H1 (cell line): ENCODE results near the gene CDKN2B-AS1. TPM values are rescaled to one million over a fixed set of nuclear protein-coding genes. Genes with fewer than 3 reads are reported as not detected.

Experiments
- CTCF ChIA-PET: fragments of 300-600 bp; sonication (Branson Sonifier 250); formaldehyde crosslinking; loops from one replicate; lab custom pipeline; 2021; ENCODE audit not compliant: partially characterized antibody; lab: Charles Lee
- POLR2A ChIA-PET: fragments of 300-600 bp; sonication (Branson Sonifier 250); formaldehyde crosslinking; loops from one replicate; lab custom pipeline; 2021; ENCODE audit warnings: inconsistent platforms; ENCODE audit not compliant: partially characterized antibody; lab: Charles Lee
- DNase-seq, 2 experiments: peaks; one replicate each; pipeline versions ENCODE4 v3.0.0 to v3.0.0-alpha.2; 2010 to 2022; ENCODE audit warnings: low spot score in 2 of 2, low read depth in 1 of 2, mixed read lengths in 1 of 2
- FAIRE-seq: peaks from 2 replicates; lab custom pipeline; 2011; peaks lifted over from hg19 to GRCh38; lab: Jason Lieb, UNC
- H2AFZ ChIP-seq: 2 replicates; pipeline ENCODE4 v1.8.1; 2012; ENCODE audit warnings: low read length, inconsistent platforms
- H2AK5ac ChIP-seq: 2 replicates; pipeline ENCODE4 v1.6.1; 2013; ENCODE audit warnings: low read depth, low read length
- H2BK120ac ChIP-seq: replicated peaks from 2 replicates; pipeline ENCODE3; 2013; ENCODE audit warnings: low read depth, low read length, inconsistent platforms
- H2BK12ac ChIP-seq: 2 replicates; pipeline ENCODE4 v1.6.1; 2013; ENCODE audit warnings: low read depth, low read length
- H2BK15ac ChIP-seq: 2 replicates; pipeline ENCODE4 v1.6.1; 2013; ENCODE audit warnings: low read length
- H2BK20ac ChIP-seq: 2 replicates; pipeline ENCODE4 v1.6.1; 2013; ENCODE audit warnings: low read length
- H2BK5ac ChIP-seq: 2 replicates; pipeline ENCODE4 v1.6.1; 2013; ENCODE audit warnings: low read depth, low read length
- H3K14ac ChIP-seq: 2 replicates; pipeline ENCODE4 v1.6.1; 2013; ENCODE audit warnings: inconsistent platforms; ENCODE audit not compliant: insufficient read length
- H3K18ac ChIP-seq: 2 replicates; pipeline ENCODE4 v1.6.1; 2013; ENCODE audit warnings: low read length; ENCODE audit errors: extremely low read depth
- H3K23ac ChIP-seq: 2 replicates; pipeline ENCODE4 v1.6.1; 2013; ENCODE audit warnings: inconsistent platforms; ENCODE audit not compliant: insufficient read length
- H3K23me2 ChIP-seq: 2 replicates; pipeline ENCODE4 v1.6.1; 2013; ENCODE audit warnings: low read depth, low read length
- H3K27ac ChIP-seq: 2 replicates; pipeline ENCODE4 v1.6.1; 2011; ENCODE audit warnings: low read depth, low read length, inconsistent platforms
- H3K27me3 ChIP-seq, 4 experiments: replicated peaks in 1 of 4; 1 replicate in 1 of 4; 2 replicates in 3 of 4; pipeline versions ENCODE4 v1.6.1 to v1.8.1; 2011 to 2013; ENCODE audit warnings: low read length in 3 of 4, mild to moderate bottlenecking in 3 of 4, inconsistent platforms in 2 of 4, mixed read lengths in 2 of 4, moderate library complexity in 1 of 4; ENCODE audit not compliant: control insufficient read depth in 3 of 4, insufficient read depth in 3 of 4; ENCODE audit errors: extremely low read depth in 1 of 4
- H3K36me3 ChIP-seq, 4 experiments: 2 replicates each; pipeline versions ENCODE4 v1.6.1 to v1.8.1; 2011 to 2013; ENCODE audit warnings: mild to moderate bottlenecking in 4 of 4, low read length in 3 of 4, moderate library complexity in 2 of 4, control low read depth in 1 of 4, inconsistent platforms in 1 of 4; ENCODE audit not compliant: insufficient read depth in 4 of 4, control insufficient read depth in 2 of 4
- H3K4ac ChIP-seq: replicated peaks from 2 replicates; pipeline ENCODE3; 2013; ENCODE audit warnings: low read length, low read depth, mixed read lengths, inconsistent platforms; ENCODE audit not compliant: insufficient read length
- H3K4me1 ChIP-seq, 4 experiments: replicated peaks in 1 of 4; 1 replicate in 1 of 4; 2 replicates in 3 of 4; pipeline versions ENCODE4 v1.6.1 to v1.8.1; 2011 to 2013; ENCODE audit warnings: low read length in 3 of 4, inconsistent platforms in 2 of 4, mixed read lengths in 1 of 4; ENCODE audit not compliant: insufficient read depth in 4 of 4, control insufficient read depth in 3 of 4
- H3K4me2 ChIP-seq, 2 experiments: 2 replicates each; pipeline versions ENCODE4 v1.6.1 to v1.8.1; 2011 to 2013; ENCODE audit warnings: low read depth in 2 of 2, low read length in 2 of 2, control low read depth in 1 of 2, inconsistent platforms in 1 of 2, mild to moderate bottlenecking in 1 of 2; ENCODE audit not compliant: insufficient read depth in 1 of 2
- H3K4me3 ChIP-seq, 4 experiments: fragments of 200-600, 300-600 bp in 1 of 4; sonication (generic), shearing (Covaris generic), sonication (Bioruptor Twin) in 1 of 4; 2 replicates each; pipeline versions ENCODE4 v1.5.1 to v1.8.1; 2011 to 2016; ENCODE audit warnings: low read length in 4 of 4, low read depth in 3 of 4, control low read depth in 2 of 4, inconsistent platforms in 2 of 4, mild to moderate bottlenecking in 2 of 4, mixed read lengths in 1 of 4, moderate library complexity in 1 of 4; ENCODE audit not compliant: insufficient read depth in 2 of 4; ENCODE audit errors: extremely low read depth in 1 of 4
- H3K56ac ChIP-seq: replicated peaks from 2 replicates; pipeline ENCODE3; 2013; ENCODE audit warnings: low read depth, mild to moderate bottlenecking, mixed read lengths, low read length, inconsistent platforms; ENCODE audit not compliant: insufficient read length
- H3K79me1 ChIP-seq: 2 replicates; pipeline ENCODE4 v1.6.1; 2013; ENCODE audit warnings: low read depth, low read length, control low read depth
- H3K79me2 ChIP-seq, 2 experiments: 2 replicates each; pipeline versions ENCODE4 v1.6.1 to v1.8.1; 2012 to 2013; ENCODE audit warnings: low read length in 2 of 2, mild to moderate bottlenecking in 2 of 2, inconsistent platforms in 1 of 2; ENCODE audit not compliant: insufficient read depth in 2 of 2, control insufficient read depth in 1 of 2
- H3K9ac ChIP-seq, 4 experiments: replicated peaks in 1 of 4; 1 replicate in 1 of 4; 2 replicates in 3 of 4; pipeline versions ENCODE4 v1.6.1 to v1.8.1; 2011 to 2013; ENCODE audit warnings: low read depth in 3 of 4, low read length in 3 of 4, control low read depth in 2 of 4, mild to moderate bottlenecking in 2 of 4, moderate library complexity in 2 of 4, inconsistent platforms in 1 of 4; ENCODE audit errors: extremely low read depth in 1 of 4
- H3K9me3 ChIP-seq, 2 experiments: 2 replicates each; pipeline versions ENCODE4 v1.6.1 to v1.8.1; 2012 to 2013; ENCODE audit warnings: mild to moderate bottlenecking in 2 of 2, moderate library complexity in 2 of 2, control low read depth in 1 of 2, inconsistent platforms in 1 of 2, low read depth in 1 of 2, low read length in 1 of 2, mixed read lengths in 1 of 2; ENCODE audit not compliant: insufficient read depth in 2 of 2
- H4K20me1 ChIP-seq, 2 experiments: replicated peaks in 1 of 2; 2 replicates each; pipeline versions ENCODE3 to v1.8.1; 2011 to 2013; ENCODE audit warnings: inconsistent platforms in 2 of 2, low read length in 2 of 2, mild to moderate bottlenecking in 1 of 2; ENCODE audit not compliant: insufficient read depth in 2 of 2, control insufficient read depth in 1 of 2
- H4K5ac ChIP-seq: 2 replicates; pipeline ENCODE4 v1.6.1; 2013; ENCODE audit warnings: low read length, low read depth, mixed read lengths, inconsistent platforms; ENCODE audit not compliant: insufficient read length
- H4K8ac ChIP-seq: 2 replicates; pipeline ENCODE4 v1.8.0; 2013; ENCODE audit warnings: mild to moderate bottlenecking, moderate library complexity, low read length, inconsistent platforms; ENCODE audit not compliant: insufficient read depth; ENCODE audit errors: extremely low read depth
- H4K91ac ChIP-seq: replicated peaks from 2 replicates; pipeline ENCODE3; 2013; ENCODE audit warnings: low read length, mixed read lengths, inconsistent platforms; ENCODE audit not compliant: insufficient read length
- BCL11A ChIP-seq, 2 experiments: IDR thresholded peaks; one replicate each; pipeline ENCODE4 v1.6.1; 2011; ENCODE audit warnings: low read depth in 2 of 2, low read length in 2 of 2, mild to moderate bottlenecking in 2 of 2
- BRCA1 ChIP-seq: IDR thresholded peaks from 2 replicates; pipeline ENCODE4 v1.6.1; 2012; ENCODE audit warnings: low read depth, low read length, improper control_type of control experiment
- EGR1 ChIP-seq: IDR thresholded peaks from 2 replicates; pipeline ENCODE4 v1.6.1; 2011; ENCODE audit warnings: low read depth, low read length, borderline replicate concordance
- EZH2 ChIP-seq: fragments of 200-600 bp; sonication (generic); IDR thresholded peaks from 2 replicates; pipeline ENCODE4 v1.7.1; 2012; ENCODE audit warnings: low read depth, mild to moderate bottlenecking, moderate library complexity, low read length, inconsistent platforms; ENCODE audit not compliant: severe bottlenecking
- FOSL1 ChIP-seq: IDR thresholded peaks from 2 replicates; pipeline ENCODE4 v1.6.1; 2011; ENCODE audit warnings: mild to moderate bottlenecking, low read depth, low read length, moderate library complexity; ENCODE audit not compliant: insufficient read depth
- HDAC2 ChIP-seq, 2 experiments: fragments of 300-600 bp in 1 of 2; sonication (generic) in 1 of 2; IDR thresholded peaks; 2 replicates each; pipeline ENCODE4 v1.6.1; 2011 to 2012; ENCODE audit warnings: low read depth in 2 of 2, low read length in 2 of 2, mild to moderate bottlenecking in 2 of 2, moderate library complexity in 2 of 2, borderline replicate concordance in 1 of 2, inconsistent platforms in 1 of 2
- JUN ChIP-seq: IDR thresholded peaks from 2 replicates; pipeline ENCODE4 v1.6.1; 2011; ENCODE audit warnings: low read depth, mild to moderate bottlenecking, improper control_type of control experiment, low read length
- RXRA ChIP-seq: IDR thresholded peaks from 2 replicates; pipeline ENCODE4 v1.6.1; 2011; ENCODE audit warnings: low read depth, mild to moderate bottlenecking, low read length, moderate library complexity; ENCODE audit not compliant: insufficient read depth
- SP2 ChIP-seq: IDR thresholded peaks from 2 replicates; pipeline ENCODE4 v1.6.1; 2012; ENCODE audit warnings: mild to moderate bottlenecking, low read length, inconsistent platforms
- SRF ChIP-seq: IDR thresholded peaks from 2 replicates; pipeline ENCODE4 v1.6.1; 2011; ENCODE audit warnings: mild to moderate bottlenecking, low read depth, low read length, moderate library complexity
- TAF1 ChIP-seq: IDR thresholded peaks from 2 replicates; pipeline ENCODE4 v1.6.1; 2011; ENCODE audit warnings: mild to moderate bottlenecking, low read depth, low read length
- WGBS, 2 experiments: shearing (Covaris generic) in 1 of 2; methylation state at CpG; one replicate each; pipeline versions ENCODE4 v1.1.6 to v1.1.7; 2013 to 2015; ENCODE audit warnings: low lambda C conversion rate in 2 of 2, mixed read lengths in 2 of 2, inconsistent platforms in 1 of 2, low coverage in 1 of 2, missing lambda C conversion rate in 1 of 2; ENCODE audit not compliant: insufficient replicate concordance in 2 of 2, insufficient coverage in 1 of 2, insufficient read length in 1 of 2; ENCODE audit errors: extremely low coverage in 1 of 2, missing lambda C conversion rate in 1 of 2; 5-methylcytosine and 5-hydroxymethylcytosine counted together
- polyA plus RNA-seq, 7 experiments: library from polyadenylated mRNA; depleted of rRNA in 3 of 7; stranded (reverse) in 5 of 7; unstranded in 2 of 7; fragments of >200 nt in 5 of 7; fragments of 200-250 nt in 2 of 7; gene quantifications; 1 replicate in 5 of 7; 2 replicates in 1 of 7; 4 replicates in 1 of 7; pipeline versions ENCODE4 v1.2.1 to v1.2.3, GENCODE V29; 2011 to 2013; ENCODE audit warnings: missing spikeins in 2 of 7, mixed read lengths in 2 of 7
- total RNA-seq: library from RNA; stranded (reverse); fragmentation: NEBNext Ultra II Directional; extraction: Animal tissue kit (Norgen Biotek cat#: 25700); gene quantifications from 2 replicates; pipeline ENCODE4 v1.2.1, GENCODE V29; 2021

CDKN2B-AS1 gene
- total and polyA plus RNA-seq, 2 of the 8 experiments (the other 6 are each of a cell fraction or from before 2014, with no cell fraction given) = not detected

GRCh38 chr9:21970800-21971640, 23.6 kb upstream of the CDKN2B-AS1 start:
- no peak overlapping the region for H3K56ac ChIP-seq
- H3K4me3 ChIP-seq = peak overlapping the region in 3 of 4 experiments; percentile 14 to 34 (median 26); a peak in 4 of 8 replicates
- no peak overlapping the region; the same call in 1 of the 2 replicates for H4K8ac ChIP-seq
- H4K20me1 ChIP-seq = peaks cover 15 to 33% of the 10 kb centered on the region in 2 experiments
- no peak overlapping the region for H4K5ac ChIP-seq
- no peak overlapping the region for H3K23ac ChIP-seq
- no peak overlapping the region for H2BK15ac ChIP-seq
- no peak for FAIRE-seq
- no peak overlapping the region for H3K27ac ChIP-seq
- H3K27me3 ChIP-seq = peaks cover 76 to 98% (median 89%) of the 10 kb centered on the region in 4 experiments
- ChIA-PET CTCF (interaction anchor here (0.6 to 7.4 kb wide), 12 partner anchors 12 to 1858 kb away, joined by 3 to 57 read pairs (median 4); partner anchors contain the start of genes CDKN2A, CDKN2B and CDKN2B-AS1), POLR2A (interaction anchor here (0.6 to 1.3 kb wide), 4 partner anchors 12 to 168 kb away, joined by 3 to 5 read pairs (median 3); no protein-coding TSS in a partner anchor)
- peaks cover 11 to 21% (median 12%) of the 10 kb centered on the region in 4 experiments for H3K4me1 ChIP-seq
- H3K36me3 ChIP-seq = peaks cover 0 to 8% (median 0%) of the 10 kb centered on the region in 4 experiments; a peak in 2 of 8 replicates
- H2BK5ac ChIP-seq = no peak overlapping the region
- DNase-seq = peak in 1 of 2 experiments; percentile 64
- H3K79me2 ChIP-seq = no peaks in the 10 kb centered on the region
- H2BK20ac ChIP-seq = no peak overlapping the region
- peak overlapping the region; percentile 53 to 61 for H3K4me2 ChIP-seq
- H3K14ac ChIP-seq = no peak overlapping the region
- no peak overlapping the region for H2AK5ac ChIP-seq
- H3K9ac ChIP-seq = no peak overlapping the region
- H3K9me3 ChIP-seq = 0 out of 4 replicates have a peak, but pooled peaks cover 0 to 3% of the 10 kb centered on the region in 2 experiments
- H2AFZ ChIP-seq = no peak overlapping the region
- no peak overlapping the region for H4K91ac ChIP-seq
- peaks cover 8% of the 10 kb centered on the region; the same call in 1 of the 2 replicates for H3K23me2 ChIP-seq
- H2BK12ac ChIP-seq = no peak overlapping the region; the same call in 1 of the 2 replicates
- no peaks in the 10 kb centered on the region for H3K79me1 ChIP-seq
- H2BK120ac ChIP-seq = no peak overlapping the region
- 3% methylated on average over 45 of the region's 45 CpGs; no CpG with 5 or more reads in 1 of the 2 experiments for WGBS, 2 experiments
- no peak overlapping the region for H3K4ac ChIP-seq
- no peak overlapping the region for H3K18ac ChIP-seq
- TF ChIP-seq SRF = no peak
- TF ChIP-seq RXRA = no peak
- TF ChIP-seq BRCA1 = no peak
- TF ChIP-seq TAF1 = no peak
- TF ChIP-seq SP2 = no peak
- no peak for TF ChIP-seq FOSL1
- no peak for TF ChIP-seq BCL11A (IDR thresholded peaks at IDR 0.05; ENCODE audit: low read depth in 2 of 2, low read length in 2 of 2)
- TF ChIP-seq HDAC2 (IDR thresholded peaks at IDR 0.05; ENCODE audit: borderline replicate concordance in 1 of 2, low read depth in 2 of 2, low read length in 2 of 2) = no peak
- TF ChIP-seq EGR1 = no peak
- no peak for TF ChIP-seq JUN
- peak; percentile 100 for TF ChIP-seq EZH2
